ENCODE results near the gene ALLC. TPM values are rescaled to one million over a fixed set of nuclear protein-coding genes. Genes with fewer than 3 reads are reported as not detected.

The ALLC gene
- total and polyA plus RNA-seq, 2 experiments from 2014 or later, result not detected

DNA sequence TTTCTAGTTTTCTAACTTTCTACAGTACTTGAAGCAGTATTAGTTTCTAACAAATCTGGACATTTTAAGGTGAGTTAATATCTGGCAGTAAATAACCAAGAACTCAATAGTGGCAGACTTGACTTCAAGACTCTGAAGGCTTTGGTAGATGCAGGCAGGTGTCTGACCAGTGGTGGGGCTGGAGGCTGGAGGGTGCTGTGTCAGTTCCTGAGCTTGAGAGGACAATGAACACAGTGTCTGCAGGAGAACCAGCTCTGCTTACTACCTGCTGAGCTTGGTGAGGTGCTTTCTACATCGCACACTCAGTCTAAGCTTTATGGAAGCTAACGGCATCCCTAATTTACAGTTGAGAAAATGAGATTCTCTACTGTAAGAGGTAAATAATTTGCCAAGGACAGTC lies 21.2 kb downstream of the ALLC start:
- Histone ChIP-seq H3K27me3 (no peaks in the 10 kb centered on the region), H3K27ac (no peak overlapping the region), H3K4me1 (ENCODE audit: low read depth) (no peaks in the 10 kb centered on the region), H3K9me3 (ENCODE audit: low read depth) (no peaks in the 10 kb centered on the region), H3K4me3 (no peak overlapping the region), H3K36me3 (no peaks in the 10 kb centered on the region)
- DNase-seq (ENCODE audit: low read depth in 1 of 2, low spot score in 1 of 2), result no peak
- TF ChIP-seq CTCF (IDR thresholded peaks at IDR 0.05; ENCODE audit: low read depth, low read length), result no peak

GRCh38 chr2:3679616-3680393 lies 21.8 kb downstream of the ALLC start:
- Histone ChIP-seq H3K36me3 (no peaks in the 10 kb centered on the region), H3K27me3 (no peaks in the 10 kb centered on the region), H3K4me1 (ENCODE audit: low read depth) (no peaks in the 10 kb centered on the region), H3K9me3 (ENCODE audit: low read depth) (no peaks in the 10 kb centered on the region), H3K4me3 (no peak overlapping the region), H3K27ac (no peak overlapping the region)
- TF ChIP-seq CTCF (IDR thresholded peaks at IDR 0.05; ENCODE audit: low read depth, low read length), result no peak
- DNase-seq (ENCODE audit: low read depth in 1 of 2, low spot score in 1 of 2), result no peak

DNA sequence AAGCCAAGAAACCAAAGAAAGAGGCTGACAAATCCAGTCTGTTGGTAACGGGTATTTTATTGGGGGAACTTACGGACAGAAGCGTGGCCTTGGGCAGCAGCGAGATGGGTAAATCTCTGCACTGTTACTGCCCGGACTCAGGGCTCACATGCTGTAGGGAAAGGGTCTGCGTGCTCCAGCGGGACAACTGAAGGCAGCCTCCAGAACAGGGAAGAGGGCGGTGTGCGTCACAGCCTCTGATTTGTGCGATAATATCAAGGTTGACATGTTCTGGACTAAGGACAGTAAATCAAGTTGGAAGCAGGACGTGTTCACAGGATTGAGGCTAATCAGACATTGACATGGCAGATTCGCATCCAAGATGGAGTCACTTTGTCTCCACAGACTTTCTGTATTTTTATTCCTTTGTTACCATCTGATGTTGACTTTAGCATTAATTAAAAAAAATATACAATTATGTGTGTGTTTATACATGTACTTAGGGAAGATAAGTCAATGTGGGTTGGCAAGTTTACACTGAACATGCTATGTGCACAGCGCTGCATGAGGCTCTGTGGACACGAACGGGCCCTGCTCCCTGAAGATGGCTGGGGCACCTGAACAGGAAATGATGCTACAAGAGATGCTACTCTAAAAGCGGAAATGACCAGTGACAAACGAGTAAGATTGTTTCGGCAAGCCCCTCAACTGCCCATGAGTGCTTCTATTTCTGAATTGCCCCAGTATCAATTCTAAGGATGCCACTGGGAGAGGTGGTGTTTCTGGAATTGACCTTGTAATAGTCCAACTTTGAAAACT lies 22.7 kb downstream of the ALLC start:
- Histone ChIP-seq H3K4me3 (no peak overlapping the region), H3K9me3 (ENCODE audit: low read depth) (no peaks in the 10 kb centered on the region), H3K36me3 (no peaks in the 10 kb centered on the region), H3K27ac (no peak overlapping the region), H3K27me3 (no peaks in the 10 kb centered on the region), H3K4me1 (ENCODE audit: low read depth) (no peaks in the 10 kb centered on the region)
- DNase-seq (ENCODE audit: low read depth in 1 of 2, low spot score in 1 of 2), result no peak
- TF ChIP-seq CTCF (IDR thresholded peaks at IDR 0.05; ENCODE audit: low read depth, low read length), result no peak

GRCh38 chr2:3681625-3682024 lies 23.6 kb downstream of the ALLC start:
- DNase-seq (ENCODE audit: low read depth in 1 of 2, low spot score in 1 of 2), result no peak
- no peak overlapping the region for H3K4me3 ChIP-seq
- no peak overlapping the region for H3K27ac ChIP-seq
- no peaks in the 10 kb centered on the region for H3K36me3 ChIP-seq
- H3K27me3 ChIP-seq, result no peaks in the 10 kb centered on the region
- H3K4me1 ChIP-seq (ENCODE audit: low read depth), result no peaks in the 10 kb centered on the region
- H3K9me3 ChIP-seq (ENCODE audit: low read depth), result no peaks in the 10 kb centered on the region
- TF ChIP-seq CTCF (IDR thresholded peaks at IDR 0.05; ENCODE audit: low read depth, low read length), result no peak

- no peaks in the 10 kb centered on the region for H3K9me3 ChIP-seq (ENCODE audit: low read depth)
Measured at GRCh38 chr2:3682811-3683210, 24.8 kb downstream of the ALLC start.

More at GRCh38 chr2:3682811-3683210, 24.8 kb downstream of the ALLC start:
- Histone ChIP-seq H3K27ac (no peak overlapping the region), H3K36me3 (no peaks in the 10 kb centered on the region), H3K4me3 (no peak overlapping the region), H3K27me3 (no peaks in the 10 kb centered on the region), H3K4me1 (ENCODE audit: low read depth) (no peaks in the 10 kb centered on the region)
- TF ChIP-seq CTCF (IDR thresholded peaks at IDR 0.05; ENCODE audit: low read depth, low read length), result no peak
- DNase-seq (ENCODE audit: low read depth in 1 of 2, low spot score in 1 of 2), result no peak

All from cardiac muscle cell (in vitro differentiated cells and primary cell).